Superior temporal gyrus (tissue), 1 donor: ENCODE measurements around the gene LHX4.

Source experiments
- DNase-seq: peaks from one replicate; pipeline ENCODE4 v3.0.0-alpha.2; 2016; ENCODE audit errors: extremely low spot score

LHX4 gene

DNA sequence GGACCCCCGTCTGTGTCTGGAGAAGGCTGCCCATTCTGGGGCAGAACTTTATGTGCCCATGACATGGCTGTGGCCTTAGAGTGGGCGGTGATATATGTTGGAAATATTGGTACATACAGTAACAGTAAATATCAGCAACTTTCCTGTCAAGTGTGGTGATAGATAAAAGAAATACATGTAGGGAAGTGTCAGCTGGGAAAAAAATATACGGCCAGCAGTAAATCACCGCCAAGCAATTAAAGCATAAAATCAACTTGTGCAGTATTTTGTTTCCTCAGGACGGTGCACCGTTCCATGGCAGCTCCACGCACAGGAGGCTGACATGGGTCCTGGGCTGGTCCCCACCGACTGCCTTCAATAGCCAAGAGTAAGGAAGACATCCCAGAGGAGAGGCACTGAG, 27.4 kb downstream of the LHX4 start:
- no peak for DNase-seq

DNA sequence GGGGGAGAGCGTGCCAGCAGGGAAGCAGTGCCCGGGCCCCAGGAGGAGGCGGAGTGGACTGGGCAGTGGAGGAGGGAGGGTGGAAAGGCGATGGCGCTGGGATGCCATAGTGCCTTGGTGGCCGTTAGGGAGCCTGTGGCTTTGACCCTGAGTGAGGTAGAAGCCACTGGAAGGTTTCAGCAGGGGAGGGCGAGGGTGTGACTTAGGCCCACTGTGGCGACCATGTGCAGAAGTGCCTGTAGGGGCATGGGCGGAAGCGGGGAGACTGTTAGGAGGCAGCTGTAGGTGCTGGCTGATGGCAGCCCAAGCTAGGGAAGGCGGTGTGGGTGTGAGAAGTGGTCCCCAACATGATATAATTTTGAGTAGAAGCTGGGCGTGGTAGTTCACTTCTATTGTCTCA, 28.2 kb downstream of the LHX4 start:
- DNase-seq = no peak

DNA sequence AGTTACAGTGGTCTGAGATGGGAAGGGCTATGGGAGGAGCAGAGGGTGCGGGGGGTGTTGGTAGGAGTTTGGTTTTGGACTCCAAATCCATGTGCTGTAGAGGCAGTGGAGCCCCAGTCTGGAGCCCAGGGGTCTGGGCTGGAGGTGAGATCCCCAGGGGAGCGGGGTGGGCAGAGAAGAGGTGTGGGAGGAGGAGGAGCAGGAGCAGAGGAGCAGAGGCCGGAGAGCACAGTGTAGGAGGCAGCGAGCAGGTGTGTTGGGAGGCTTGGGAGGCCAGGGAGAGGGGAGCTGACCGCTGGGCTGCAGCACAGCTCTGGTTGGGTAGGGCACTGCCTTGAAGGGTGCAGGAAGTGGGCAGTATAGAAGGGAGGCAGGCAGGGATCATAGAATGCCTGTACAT, 28.9 kb downstream of the LHX4 start:
- DNase-seq = no peak

DNA sequence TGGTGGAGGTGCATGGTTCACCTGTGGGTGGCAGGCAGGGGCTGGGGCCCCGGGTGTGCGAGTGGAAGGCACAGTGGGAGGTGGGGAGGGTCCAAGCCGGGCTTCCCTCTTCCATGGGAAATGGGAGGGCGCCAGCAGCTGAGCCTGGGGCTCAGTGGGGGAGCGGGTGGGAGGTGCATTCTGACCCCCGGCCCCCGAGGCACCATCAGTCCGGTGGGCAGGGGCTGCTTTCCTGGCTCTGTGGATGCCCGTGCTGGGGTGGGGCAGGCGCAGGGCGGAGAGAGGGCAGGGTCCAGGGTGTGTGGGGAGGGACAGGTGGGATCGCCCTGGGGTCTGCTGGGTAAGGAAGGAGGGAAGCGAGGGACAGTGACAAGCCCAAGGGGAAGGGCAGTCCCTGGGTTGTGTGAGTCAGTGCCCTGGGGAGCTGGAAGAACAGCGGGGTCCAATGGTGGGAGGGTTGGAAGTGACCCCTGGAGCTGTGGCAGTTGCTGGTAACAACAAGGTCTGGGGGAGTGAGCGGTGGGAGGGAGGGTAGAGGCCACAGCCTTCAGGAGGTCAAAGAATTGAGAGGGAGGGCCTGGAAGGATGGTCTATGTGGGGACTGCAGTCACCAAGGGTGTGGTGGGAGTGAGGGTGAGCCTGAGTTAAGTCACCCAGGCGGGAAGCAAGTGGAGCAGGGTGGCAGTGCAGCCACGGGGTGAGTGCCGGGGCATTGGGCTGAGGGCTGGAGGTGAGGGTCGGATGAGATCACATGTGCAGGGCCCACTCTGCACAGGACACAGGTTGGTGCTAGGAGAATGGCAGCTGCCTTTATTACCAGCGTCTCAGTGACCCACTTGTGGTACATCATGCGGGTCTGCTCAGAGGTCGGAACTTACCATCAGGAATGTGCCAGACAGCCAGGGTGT, 29.6 kb downstream of the LHX4 start:
- DNase-seq = no peak

DNA sequence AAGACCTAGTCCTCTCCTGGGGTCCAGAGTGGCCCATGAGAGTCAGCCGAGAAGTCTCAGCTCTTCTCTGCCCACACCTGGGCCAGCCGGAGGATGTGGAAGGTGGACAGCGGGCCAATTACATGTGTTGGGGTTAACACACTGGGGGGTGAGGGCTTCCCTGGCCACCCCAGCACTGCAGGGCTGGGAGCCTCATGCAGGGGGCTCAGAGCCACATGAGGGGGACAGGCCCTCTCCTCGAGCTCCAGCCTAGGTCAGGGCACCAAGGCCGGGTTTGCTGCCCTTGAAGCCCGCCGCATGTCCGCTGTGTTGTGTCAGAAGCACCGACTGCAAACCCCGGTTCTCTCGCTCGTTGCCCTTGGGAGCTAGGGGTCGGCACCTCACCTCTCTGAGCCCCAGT, 30.5 kb downstream of the LHX4 start:
- DNase-seq = no peak

DNA sequence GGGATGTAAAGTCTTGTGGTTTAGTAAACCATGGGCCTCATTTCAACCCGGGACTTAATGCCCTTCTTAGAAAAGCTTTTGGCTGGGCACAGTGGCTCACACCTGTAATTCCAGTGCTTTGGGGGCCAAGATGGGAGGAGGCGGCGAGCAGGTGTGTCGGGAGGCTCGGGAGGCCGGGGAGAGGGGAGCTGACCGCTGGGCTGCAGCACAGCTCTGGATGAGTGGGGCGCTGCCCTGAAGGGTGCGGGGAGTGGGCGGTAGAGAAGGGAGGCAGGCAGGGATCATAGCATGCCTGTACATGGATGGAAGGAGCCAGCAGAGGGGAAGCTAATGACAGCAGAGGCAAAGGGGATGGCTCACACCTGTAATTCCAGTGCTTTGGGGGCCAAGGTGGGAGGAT, 31.0 kb downstream of the LHX4 start:
- no peak for DNase-seq

DNA sequence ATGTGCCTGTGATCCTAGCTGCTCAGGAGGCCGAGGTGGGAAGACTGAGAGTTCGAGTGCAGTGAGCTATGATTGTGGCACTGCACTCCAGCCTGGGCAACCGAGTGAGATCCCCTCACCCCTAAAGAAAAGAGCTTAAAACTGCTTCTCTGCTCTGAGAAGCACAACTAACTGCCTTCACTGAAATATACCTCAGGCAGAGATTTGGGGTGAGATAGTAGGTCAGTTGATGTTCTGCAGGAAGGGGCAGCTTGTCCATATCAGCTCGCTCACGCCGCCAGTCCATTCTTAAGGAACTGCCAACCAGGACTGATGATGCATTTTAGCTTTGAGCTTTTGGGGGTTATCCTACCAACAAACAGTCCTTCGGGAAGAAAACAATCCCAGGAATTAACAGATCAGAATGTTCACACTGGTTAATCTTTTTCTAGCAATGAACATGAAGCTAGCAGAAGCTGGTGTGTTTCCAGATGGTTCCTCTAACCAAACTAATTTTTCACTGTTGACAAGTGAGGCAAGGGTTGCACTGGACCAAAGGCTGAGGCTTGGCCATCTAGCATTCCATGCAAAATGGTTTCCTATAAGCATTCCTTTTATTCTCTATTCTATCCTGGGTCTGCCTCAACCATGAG, 31.6 kb downstream of the LHX4 start:
- DNase-seq = no peak

DNA sequence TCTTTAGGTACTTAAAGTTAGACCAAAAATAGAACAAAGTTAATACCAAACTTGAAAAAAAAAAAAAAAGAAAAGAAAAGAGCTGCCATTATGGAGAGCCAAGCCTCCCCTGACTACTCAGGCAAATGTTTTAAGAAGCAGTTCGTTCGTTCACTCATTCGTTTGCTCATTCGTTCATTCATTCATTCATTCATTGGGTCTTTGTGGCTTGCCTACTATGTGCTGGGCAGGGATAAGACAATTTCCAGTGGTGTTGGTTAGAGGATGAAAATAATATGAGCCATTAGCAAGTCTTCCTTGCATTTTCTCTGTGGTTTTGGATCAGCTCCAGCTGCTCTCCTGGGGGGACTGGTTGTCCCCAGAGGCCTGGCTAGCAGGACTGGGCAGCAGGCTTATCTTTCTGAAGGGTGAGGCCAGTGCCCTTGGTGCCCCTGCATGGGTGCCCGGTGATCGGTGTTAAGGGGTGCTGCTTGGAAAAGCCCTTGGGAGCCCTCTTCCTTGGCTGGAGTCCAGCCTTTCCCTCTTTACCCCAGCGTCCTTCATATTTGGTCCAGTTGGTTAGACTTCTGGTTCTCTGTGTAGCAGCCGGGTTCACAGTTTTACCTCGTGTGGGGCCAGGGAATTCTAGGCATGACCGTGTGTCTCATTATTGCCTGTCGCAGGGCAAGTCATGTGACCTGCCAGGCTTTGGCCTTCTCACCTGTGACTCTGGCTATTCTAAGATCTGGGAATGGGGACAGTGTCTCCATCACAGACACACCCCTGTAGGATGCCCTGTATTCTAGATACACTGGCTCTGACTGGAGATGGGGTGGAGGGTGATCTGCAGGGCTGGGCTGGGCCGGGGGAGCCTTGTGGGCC, 32.8 kb downstream of the LHX4 start:
- DNase-seq = no peak

DNA sequence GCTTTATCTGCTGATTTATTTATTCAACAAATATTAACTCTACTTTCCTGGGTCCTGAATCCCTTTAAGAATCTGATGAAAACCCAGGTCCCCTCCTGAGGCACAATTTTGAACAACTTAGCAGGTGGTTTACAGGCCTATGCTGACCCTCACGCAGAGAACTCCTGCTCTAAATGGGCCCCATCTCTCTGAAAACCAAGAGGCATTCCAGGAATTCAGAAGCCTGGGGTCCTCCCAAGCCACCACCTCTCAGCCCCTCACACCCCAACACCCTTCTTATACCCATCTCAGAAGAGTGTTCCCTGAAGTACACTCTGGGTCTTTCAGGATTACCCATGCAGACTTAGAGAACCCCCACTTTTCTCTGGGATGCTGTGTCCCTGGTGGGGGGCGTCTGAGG, 34.5 kb downstream of the LHX4 start:
- no peak for DNase-seq

DNA sequence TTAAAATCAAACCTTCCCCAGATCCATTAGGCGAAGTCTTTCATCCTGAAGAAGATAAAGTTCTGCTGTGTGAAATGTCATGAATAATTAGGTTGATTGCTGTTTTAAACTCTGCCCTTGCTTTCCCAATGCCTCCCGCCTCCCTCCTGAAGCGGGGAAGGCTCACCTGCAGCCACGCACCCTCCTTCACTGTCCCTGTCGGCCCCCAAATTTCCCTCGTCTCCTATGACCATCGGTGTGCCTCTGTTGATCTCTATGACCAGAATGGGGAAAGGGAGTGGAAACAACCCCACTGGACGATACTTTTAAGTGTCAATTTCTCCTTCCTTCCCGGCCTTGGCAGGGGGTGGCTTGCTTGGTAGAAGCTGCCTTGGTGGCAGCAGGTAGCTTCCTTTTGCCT, 35.1 kb downstream of the LHX4 start:
- DNase-seq = no peak

DNA sequence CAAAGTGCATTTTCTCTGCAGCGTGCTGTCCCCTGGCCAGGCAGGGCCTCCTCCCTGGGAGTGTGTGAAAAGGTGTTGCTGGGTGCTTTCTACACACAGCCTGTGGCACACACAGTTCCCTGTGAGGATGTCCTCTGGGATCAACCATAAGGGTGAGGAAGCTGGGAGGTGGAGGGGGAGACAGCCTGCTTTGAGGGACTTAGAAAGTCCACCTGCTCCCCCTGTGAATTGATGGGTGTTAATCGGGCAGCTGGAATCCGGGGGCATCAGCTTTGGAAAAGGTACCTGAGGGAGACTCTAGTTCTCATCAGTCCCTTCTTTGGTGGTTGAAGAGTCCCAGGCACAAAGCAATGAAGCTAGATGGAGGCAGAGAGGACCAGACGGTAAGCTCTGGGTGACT, 35.8 kb downstream of the LHX4 start:
- DNase-seq = no peak

DNA sequence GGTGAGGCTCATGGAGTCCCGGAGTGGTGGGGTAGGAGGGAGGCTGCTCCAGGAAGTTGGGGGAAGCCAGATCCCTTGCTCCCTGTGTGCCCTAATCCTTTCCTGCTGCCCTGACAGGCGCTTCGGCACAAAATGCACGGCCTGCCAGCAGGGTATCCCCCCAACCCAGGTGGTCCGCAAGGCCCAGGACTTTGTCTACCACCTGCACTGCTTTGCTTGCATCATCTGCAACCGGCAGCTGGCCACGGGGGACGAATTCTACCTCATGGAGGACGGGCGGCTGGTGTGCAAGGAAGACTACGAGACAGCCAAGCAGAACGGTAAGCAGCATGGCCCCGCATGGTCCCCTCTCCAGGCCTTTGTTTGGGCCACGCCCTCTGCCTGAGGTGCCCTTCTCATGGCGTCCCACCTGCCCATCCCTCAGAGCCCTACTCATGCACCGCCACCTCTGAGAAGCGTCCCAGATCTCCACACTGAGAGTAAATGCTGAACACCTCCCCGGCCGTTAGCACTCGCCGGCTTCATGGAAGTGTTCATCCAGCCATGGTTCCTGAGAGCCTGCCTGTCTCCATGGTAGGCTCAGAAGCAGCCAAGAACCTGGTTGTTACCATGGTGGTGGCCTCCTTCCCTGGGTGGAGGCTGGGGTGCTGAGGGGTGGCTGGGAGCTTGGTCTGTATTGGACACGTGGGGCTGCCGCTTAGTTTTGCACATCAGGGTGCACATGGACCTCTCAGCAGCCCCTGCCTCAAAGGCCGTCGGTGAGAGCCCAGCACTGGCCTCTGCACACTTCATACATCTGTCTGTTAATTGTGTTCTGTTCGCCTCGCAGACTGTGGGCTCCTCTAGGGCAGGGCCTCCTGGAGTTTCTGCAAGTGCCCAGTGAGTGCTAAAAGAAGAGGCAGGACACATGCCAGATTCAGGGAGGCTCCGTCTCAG, 36.5 kb downstream of the LHX4 start:
- DNase-seq = no peak

DNA sequence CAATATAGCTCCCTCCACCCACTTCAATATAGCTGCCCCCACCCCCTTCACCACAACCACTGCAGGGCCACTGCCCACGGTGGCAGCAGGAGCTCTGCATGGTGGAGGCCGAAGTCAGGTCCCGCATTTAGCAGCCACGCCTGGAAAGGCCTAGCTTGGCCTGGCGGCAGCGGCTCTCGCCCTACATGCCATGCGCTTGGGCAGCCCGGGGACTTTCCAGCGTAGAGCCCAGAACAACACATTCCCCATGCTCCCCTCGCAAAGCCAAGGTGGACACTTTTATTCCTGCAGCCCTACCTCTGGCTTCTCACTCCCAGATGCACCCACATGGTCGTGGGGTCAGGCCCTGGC, 37.1 kb downstream of the LHX4 start:
- DNase-seq = no peak

DNA sequence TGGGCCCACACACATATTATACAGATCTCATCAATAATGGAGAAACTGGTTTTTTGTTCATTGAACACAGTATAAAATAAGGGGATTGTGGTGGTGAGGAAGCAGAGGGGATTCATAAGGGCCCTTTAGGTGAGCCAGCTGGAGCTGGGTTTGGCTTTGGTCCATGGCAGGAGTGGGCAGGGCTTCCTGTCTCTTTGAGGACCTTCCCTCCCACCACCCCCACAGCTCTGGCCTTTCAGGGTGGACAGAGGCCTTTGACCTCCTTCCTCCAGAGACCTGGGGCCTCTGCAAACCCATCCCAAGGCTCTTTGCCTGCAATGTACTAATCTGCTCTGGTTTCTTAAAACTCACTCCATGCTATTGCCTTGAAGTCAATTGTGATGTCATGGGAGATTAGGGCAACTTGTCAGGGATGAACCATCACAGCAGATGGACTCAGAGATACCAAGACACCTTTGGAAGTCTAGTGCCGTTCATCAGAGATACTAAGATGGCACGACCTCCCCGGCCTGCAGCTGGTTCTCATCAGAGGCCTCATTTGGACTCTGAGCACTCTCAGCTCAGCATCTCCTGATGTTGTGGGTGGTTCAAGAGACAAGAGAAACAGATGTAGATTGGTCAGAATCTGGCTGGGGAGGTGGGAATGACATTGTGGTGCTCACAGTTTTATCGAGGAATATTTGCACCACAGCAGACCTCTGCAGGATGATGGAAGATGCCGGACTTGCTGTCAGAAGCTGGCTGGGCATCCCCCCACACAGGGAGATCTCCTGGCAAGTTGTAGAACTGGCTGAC, 37.9 kb downstream of the LHX4 start:
- DNase-seq = no peak

DNA sequence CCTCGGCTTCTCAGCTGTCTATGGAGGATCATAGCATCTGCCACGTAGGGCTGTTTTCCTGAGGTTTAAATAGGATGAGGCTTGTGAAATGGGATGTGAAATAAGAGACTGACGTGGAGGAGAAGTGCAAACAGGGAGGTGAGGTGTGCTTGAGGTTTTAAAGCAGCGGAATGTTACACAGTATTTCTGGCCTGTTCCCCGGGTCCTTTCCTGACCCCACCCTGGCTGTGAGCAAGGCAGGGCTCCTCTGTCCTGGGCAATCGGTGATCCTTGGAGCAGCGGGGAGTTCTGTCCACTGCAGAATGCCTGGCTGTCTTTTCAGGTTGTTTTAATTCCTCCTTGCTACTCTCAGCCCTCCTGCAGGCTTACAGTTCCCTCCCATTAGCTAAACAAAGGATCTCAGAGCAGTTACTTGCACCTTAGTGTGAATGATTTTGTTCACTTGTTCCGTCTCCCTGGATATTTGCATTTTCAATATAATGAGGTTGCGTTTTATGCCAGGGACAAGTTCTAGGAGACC, 38.6 kb downstream of the LHX4 start:
- no peak for DNase-seq

DNA sequence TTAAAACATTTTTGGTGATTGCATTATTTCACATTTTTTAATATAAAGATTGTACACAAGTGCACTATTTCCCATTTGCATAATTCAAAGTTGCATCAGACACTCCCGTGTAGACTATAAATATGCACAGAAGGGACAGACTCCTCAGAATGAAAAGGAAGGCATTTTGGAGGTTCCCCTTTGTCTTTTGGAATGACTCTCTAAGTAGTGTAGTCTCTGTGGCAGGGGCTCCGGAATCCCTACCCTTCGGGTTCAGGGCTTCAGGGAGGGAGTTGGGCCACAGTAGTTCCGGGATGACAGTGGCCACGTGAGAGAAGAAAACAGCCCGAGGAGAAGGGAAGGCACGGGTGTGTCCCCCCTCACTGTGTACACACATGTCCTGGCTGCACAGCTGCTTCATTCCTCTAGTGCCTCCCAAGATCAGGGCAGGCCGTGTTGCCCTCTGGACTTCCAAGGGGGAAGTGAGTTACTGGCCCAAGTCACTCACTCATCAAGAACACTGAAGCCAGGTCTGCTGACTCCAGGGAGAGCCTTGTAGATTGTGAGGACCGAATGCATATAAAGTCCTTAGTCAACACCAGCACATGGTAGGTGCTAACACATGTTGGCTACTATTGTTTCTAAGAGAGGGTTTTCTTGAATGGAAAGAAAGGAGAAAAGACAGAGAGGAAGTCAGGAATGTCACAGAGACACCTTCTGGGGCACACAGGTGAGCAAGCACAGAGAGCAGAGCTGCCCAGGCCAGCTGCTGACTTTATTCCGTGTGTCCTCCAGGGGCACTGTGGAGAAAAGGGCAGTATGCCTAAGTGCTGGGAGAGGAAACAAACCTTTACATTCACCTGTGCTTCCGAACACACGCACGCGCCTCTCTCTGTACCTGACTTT, 39.8 kb downstream of the LHX4 start:
- DNase-seq = no peak

DNA sequence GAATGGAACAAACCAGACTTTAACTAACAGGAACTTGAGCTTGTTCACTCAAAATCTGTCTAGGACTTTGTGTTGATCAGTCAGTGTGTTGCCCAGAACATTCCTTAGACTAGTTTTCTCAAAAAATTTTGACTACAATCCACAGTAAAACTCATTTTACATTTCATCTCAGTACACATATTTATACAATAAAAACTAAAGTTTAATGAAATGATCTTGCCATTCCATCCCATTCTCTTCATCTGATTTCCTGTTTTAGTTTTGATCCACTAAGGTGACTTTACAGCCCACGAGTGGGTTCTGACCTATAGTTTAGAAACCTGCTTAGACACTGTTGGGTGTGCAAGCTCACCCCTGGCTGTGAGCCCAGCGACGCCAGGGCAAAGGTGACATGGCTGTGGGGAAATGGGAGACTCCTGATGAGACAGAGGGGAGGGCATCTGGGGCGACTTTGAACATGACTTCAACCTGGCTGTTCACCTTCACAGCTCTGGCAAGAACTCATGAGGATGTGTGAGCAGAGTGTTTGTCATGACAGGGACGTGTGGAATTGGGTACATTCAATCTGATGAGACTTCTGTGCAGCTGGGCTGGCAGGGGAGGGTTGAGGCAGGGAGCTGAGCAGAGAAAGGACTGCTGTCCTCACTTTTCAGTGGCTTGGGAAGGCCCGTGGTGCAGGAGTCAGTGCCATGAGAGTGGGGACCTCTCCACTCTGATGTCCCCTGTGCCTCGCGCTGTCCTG, 40.6 kb downstream of the LHX4 start:
- DNase-seq = no peak
